GM18868 (cell line): ENCODE results near the gene ZDHHC16.
"Not testable (repeated sequence)": the region's sequence is repeated elsewhere in the genome, so short reads cannot be mapped to it uniquely, and the experiment has no call there.

Source experiments
- ATAC-seq: cut with Tn5 transposase; IDR thresholded peaks from one replicate; pipeline ENCODE4 v1.9.1; 2021; ENCODE audit warnings: mild to moderate bottlenecking, moderate library complexity; ENCODE audit not compliant: unreplicated experiment

The ZDHHC16 gene

DNA sequence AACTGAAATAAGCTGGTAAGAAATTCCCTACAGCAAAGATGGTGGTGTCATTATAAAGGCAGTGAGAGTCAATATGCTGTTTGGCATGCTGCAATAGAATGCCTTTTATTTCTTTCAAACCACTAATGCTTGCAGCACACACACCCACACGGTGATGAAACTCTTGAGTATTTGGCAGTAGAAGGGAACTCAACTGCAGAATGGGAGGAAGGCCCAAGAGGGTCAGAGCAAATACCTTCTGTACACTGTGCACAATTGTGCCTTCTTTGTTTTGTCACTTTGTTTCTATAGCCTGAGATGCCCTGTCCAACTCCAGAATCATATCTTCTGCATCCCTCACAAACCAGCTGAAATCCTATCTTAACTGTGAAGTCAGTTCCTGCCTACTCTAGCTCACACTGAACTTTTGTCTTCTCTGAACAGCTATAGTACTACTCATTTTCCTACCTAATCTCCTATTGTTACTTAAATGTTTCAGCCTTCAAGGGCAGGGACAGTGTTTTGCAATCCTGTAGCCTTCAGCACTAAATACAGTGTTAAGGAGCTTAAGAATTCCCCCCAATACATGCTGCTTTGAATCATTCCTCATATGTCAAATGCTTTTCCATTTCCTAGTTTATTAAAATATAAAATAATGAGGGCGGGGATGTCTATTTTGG lies 30.1 kb downstream of the ZDHHC16 start:
- no peak for ATAC-seq

DNA sequence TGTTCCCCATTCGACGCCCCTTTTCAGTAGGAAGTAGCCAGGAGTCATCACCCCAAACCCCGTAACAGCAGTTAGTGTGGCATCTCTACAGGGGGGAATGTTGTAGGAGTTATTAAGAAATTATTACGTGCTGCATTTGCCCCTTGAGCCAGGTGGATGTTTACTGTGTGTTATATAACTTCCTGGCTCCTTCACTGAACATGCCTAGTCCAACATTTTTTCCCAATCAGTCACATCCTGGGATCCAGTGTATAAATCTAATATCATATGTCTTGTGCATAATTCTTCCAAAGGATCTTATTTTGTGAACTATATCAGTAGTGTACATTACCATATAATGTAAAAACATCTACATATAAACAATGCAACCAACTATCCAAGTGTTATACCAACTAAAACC lies 33.4 kb downstream of the ZDHHC16 start:
- ATAC-seq: not testable (repeated sequence)

DNA sequence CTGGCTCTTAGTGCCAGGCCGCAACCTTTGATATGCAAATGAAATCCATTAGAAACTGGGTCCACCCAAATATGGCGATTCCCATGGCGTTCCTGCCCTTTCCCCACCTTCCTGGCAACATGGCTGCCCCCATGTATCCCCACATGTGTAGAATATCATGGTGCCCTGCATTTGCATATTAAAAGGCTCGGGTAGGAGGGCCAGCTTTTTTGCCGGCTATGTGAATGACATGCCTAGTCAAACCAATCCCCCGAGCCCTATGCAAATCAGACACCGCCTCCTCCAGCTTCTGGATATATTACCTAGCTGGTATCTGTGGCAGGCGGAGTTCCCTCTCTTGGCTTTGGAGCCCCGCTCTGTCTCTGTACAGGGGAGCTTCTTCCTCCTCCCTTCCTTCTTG lies 34.0 kb downstream of the ZDHHC16 start:
- ATAC-seq: no peak

DNA sequence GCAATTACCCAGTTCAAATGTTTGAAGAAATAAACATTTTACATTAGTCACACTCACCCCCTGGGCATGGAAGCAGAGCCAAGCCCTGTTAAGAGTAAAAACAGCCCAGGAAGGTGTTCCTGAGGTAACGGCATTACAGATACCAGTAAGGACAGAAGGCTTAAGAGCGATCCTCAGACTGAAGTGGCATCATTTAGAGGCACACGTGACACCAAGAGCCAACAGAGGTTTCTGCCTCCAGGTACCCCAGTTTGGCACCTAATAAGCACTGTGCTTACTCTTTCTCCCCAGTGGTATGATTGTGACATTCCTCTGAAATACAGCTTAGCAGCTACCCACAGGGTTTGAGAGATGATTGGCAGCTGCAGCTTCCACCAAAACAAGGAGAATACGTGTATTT lies 35.1 kb downstream of the ZDHHC16 start:
- ATAC-seq: no peak

DNA sequence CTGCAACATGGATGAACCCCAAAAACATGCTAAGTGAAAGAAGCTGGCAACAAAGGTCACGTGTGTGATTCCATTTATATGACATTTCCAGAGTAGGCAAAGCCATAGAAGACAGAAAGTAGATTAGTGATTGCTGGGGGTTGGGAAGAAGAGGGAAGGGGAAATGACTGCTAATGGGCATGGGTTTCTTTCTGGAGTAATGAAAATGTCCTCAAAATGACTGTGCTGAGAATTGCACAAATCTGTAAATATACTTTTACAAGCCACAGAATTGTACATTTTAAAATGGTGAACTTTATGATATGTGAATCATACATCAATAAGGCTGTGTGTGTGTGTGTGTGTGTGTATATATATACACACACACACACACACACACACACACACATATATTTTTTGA lies 36.4 kb downstream of the ZDHHC16 start:
- no peak for ATAC-seq

DNA sequence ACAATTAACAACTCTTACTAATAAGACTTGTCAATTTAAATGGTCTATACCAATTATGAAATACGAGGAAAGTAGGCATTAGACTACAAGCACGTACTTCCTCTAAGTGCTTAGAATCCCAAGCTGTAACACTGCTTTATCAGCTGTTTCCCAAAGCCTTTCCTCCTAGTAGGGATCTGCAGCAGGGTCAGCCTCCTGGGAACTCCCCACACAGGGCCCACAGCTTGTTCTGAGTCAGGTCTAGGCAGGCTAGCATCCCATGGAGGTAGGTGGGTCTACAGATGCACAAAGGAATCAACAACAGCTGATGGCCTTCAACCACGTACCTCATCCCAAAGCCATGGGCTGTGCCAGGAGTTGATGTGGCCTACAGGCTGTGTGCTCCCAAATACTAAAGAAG lies 37.5 kb downstream of the ZDHHC16 start:
- ATAC-seq: no peak

DNA sequence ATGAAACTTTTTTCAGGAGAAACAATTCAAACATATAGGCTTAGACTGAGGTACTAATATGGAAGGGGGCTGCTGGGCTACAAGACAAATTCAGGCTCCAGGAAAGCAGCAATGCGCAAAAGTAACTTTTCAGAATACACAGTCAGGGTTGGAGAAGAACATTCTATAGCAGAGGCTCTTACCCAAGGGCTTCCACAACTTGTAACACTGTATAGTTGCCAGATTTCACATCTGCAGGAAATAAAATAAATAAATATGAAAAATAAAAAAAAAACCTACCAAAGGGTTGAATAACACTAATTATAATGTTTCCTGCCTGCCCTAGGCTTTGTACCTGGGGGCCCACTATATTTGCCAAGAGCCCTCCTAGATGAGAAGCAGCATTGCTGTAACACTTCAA lies 37.9 kb downstream of the ZDHHC16 start:
- ATAC-seq: no peak

DNA sequence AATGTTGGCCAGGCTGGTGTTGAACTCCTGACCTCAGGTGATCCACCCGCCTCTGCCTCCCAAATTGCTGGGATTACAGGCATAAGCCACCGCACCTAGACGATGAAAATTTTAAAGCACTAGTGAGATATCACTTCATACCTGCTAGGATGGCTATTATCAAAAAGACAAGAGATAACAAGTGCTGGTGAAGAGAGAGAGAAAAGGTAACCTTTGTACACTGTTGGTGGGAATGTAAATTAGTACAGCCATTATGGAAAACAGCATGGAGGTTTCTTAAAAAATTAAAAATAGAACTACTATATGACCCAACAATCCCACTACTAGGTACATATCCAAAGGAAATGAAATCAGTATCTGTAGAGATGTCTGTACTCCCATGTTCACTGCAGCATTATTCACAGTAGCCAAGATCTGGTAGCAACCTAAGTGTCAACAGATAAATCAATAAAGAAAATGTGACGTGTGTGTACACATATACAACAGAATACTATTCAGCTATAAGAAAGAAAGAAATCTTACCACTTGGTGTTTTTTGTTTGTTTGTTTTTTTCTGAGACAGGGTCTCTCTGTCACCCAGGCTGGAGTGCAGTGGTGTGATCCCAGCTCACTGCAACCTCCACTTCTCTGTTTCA lies 39.8 kb downstream of the ZDHHC16 start:
- no peak for ATAC-seq

DNA sequence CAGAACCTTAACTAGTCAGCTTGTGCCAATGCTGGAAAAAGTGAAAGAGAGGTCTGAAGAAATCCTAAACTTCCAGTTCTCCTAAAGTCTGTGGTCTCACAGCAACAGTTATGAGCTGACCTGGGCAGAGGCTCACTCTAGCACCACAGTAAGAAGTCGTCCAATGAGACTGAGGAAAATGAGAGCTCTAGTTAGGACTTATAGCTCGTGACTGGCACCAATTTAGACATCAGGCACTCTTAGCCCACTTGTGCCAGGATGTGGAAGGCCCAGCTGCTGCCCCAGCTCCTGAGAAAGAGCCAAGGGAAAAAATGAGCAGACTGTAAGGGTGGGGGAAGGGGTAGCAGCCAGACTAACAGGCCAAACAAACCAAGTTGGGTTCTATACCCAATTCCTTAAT lies 44.6 kb downstream of the ZDHHC16 start:
- no peak for ATAC-seq

DNA sequence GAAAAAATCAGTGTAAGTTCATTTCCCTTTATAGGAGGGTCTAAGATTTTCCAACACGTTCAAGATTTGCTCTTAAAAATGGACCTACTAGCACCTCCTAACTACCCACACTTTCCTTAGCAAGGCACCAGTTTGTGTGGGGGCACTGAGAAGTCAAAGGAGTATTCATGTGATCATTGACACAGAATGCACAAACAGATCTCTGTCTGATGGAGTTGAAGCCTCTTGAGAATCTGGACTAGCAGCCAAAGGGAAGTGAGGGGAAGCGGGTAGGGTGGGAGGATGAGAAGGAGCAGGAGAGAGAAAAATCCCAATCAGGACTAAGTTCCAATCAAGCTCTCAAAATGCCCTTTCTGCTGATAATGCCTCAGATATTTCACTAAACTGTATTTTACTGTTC lies 48.2 kb downstream of the ZDHHC16 start:
- ATAC-seq: no peak

DNA sequence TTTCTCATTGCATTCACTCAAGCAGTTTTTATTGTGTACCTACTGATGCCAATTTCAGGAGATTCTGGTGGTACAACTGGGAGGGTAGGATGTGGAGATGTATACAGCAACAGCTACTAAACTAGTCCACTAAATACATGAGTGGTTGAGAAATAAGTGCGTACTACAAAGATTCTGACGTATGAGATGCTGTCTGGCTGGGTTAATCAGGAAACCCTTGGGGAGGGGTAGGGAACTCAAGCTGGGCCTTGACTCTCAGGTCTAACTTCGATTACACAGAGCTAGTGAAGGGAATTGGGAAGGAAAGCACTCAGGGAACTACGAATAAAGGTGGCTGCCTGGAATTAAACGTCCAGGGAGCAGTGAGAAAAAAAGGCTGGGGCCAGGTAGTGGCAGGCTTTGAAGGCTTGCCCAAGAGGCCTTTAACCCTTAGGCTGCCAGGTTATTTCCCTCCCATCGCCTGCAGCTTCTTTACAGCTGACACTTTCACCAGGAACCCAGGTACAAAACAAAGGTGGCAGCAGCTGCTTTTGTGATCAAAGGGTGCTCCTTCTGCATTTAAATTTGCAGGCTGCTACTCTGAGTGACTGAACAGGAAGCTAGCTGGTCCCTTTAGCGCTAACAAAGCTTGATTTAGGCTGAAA lies 49.0 kb downstream of the ZDHHC16 start:
- ATAC-seq: no peak

DNA sequence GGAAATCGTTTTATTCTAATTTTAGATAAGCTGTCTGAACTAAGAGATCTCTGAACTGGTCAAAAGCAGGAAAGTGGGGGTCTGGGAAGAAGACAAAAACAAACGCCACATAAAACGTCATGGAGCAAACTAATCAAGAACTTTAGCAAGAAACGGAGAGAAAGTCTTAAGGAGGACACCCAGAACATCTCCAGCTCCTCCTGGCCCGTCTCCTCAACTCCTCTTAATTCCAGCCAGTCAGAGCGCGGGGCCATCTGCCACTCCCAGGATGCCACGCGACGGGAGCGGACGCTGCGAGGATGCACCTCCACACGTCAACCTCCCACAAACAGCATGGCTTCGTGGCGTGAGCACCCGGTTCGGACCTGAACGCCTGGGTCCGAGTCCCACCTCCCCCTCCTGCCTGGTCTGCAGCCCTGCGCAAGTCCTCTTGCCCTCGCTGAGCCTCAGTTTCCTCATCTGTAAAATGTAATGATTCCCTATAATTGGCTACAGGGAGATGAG lies 51.6 kb downstream of the ZDHHC16 start:
- peak; percentile 35 for ATAC-seq

DNA sequence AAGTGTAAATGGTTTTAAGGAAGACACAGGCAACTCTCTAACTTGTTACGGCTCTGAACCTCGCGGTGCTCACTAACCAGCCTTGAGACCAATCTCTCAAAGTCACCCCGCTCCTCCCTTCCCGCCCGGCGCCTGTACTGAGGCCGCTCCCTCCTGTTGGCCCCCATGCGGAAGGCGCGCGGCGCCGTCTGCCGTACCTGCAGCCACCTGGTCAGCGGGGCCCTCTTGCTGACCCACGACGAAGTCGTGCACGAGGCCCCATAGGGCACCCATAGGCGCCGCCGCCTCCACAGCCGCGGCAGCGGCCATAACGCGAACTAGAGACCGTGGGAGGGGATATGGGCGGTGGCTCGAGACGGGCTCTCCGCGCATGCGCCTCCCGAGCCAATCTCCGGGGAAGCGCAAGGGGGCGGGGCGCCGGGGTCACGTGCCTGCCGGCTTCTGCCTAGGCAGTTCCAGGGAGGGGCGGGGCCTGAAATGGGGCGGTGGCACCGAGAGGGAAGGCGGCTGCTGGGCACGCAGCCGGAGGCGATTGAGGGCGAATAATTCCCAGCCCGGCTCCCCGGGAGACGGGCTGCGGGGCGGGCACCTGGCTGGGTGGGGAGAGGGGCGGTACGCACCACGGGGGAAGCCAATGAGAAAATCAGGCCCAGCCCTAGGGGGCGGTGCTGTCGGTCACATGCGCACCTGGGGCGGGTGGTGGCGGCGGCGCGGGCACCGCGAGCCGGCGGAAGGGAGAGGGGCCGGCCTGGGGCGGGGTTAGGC lies 52.3 kb downstream of the ZDHHC16 start, which contains the start of gene MMS19:
MMS19 (minus strand) TSS at position 347 of the 765 bp plus-strand sequence; CDS start at position 309, 38 bp downstream.
- peak; percentile 92 for ATAC-seq

DNA sequence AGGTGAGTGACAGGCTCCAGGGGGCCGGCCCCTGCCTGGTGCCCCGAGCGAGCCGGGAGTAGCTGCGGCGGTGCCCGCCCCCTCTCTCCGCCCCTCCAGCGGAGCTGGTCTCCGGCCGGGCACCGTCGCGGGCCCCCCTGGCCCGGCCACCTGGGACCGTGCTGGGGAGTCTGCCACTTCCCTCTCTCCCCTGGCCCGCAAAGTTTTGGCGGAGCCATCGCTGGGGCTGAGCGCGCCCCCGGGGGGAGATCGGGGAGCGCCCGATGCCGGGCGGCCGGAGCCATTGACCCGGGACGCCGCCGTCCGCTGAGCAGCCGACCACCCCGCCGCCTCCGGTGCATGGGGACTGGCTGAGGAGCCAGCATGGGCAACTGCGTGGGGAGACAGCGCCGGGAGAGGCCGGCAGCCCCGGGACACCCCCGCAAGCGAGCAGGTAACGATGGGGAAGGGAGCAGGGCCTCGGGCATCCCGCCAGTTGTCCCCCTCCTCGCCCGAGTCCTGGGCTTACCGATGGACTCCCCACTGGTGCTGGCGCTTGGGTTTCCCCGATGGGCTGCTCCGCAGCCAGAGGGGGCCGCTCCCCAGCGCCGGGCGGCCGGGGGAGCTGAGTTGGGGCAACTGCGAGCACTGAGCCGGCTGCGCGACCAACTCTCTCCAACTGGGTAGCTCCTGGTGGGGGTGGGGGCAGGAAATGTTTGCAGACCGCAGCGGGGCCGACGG lies 53.0 kb downstream of the ZDHHC16 start, which contains the start of gene UBTD1:
UBTD1 (plus strand) TSS at position 84 of the 720 bp plus-strand sequence; CDS start at position 364, 280 bp downstream.
- ATAC-seq: no peak

DNA sequence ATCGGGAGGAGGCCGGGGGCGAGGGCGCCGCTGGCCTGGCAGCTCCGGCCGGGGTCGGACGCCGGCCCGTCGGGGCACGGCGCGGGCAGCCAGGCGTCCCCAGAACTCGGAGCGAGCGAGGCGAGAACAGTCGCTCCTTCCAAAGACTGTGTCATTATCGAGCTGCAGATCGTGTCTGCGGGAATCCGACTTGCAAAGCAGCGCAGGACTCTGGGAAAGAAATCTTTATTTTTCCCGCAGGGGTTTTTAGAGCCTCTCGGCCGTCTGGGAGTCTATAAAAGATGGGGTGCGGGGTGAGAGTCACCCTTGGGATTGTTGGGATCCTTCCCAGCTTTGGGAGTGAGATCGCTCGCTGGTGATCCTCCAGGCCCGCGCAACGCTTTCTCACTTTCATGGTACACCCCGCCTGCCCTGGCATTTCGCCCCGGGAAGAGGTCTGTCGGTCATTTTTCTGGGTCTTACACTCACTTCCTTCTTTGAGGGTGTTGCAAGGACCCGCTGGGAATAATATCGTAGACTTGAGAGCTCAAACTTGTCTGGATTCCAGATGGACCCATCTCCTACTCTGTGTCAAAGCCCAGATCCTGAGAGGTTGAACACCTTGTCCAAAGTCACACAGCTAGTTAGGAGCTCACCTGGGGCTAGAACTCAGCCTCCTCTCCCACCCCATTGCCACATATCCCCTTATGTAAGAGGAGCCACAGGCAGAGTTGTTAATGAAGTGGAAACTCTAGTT lies 53.8 kb downstream of the ZDHHC16 start:
- ATAC-seq: no peak

DNA sequence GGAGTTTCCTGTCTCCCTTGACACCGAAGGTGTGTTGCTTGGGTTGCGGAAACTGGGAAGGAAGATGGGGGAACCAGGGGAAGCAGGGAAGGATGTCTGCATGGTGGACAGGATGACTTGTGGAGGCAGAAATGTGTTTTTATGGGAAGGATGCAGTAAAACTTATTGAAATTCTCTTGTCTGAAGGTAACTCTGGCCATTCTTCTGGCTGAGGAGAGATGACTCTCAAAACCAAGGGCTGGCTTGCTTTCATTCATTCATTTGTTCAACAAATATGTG lies 54.3 kb downstream of the ZDHHC16 start:
- no peak for ATAC-seq

DNA sequence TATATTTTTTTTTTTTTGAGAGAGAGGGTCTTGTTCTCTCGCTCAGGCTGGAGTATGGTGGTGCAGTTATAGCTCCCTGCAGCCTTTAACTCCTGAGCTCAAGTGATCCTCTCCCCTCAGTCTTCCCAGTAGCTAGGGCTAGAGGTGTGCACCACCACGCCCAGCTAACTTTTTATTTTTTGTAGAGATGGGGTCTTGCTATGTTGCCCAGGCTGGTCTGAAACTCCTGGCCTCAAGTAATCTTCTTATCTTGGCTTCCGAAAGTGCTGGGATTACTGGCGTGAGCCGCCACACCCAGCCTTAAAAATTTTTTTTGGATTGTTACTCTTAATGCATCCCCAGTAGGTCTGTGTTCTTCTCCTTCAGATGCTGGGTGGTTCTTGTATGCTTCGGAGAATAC lies 56.9 kb downstream of the ZDHHC16 start:
- no peak for ATAC-seq

DNA sequence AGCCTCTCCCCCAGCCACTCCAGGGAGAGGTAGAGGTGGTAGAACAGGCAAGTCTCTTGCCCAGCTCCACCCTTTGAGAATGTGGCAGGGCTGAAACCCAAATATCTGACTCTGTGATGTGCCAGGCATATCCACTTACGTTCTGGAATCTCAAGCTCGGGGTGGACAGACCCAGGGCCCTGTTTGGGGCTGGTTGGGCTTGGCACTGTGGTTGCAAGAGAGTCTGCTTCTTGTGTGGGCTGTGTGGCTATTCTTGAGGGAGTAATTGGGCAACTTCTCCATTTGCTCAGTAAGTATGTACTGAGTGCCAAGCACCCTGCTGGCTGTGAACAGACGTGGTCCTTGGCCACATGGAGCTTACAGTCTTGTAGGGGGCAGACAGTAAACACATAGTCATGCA lies 57.4 kb downstream of the ZDHHC16 start:
- no peak for ATAC-seq

DNA sequence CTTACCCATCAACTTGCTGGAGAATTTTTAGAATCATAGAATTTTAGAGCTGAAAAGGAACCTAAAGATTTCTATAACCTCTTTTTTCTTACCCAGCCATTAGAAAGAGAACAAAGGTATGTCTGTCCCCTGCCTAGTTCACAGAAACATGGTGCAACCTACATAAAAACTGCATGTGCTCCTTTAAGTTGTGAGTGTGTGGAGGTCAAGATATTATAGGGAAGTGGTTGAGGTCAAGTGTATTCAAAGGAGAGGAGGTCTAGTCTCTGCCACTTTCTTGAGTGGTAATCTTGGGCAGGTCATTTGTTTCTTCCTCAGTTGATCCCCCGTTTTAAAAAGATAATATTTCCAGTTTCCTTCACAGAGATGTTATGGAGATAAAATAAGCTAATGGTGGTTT lies 59.2 kb downstream of the ZDHHC16 start:
- ATAC-seq: no peak
